T-helper 1 cell treated with Interleukin-12 subunit alpha and Interleukin-12 subunit beta and Interleukin-4 antibody, amounts not matched to agents 30 μg/mL and 1 μg/mL, for 36 hours (primary cell): ENCODE data around the gene MICALL2.

Experiments used
- H3K27ac Mint-ChIP-seq: one replicate; pipeline ENCODE4 v1.8.0; 2021; ENCODE audit warnings: mild to moderate bottlenecking, mixed read lengths
- H3K27me3 Mint-ChIP-seq: one replicate; pipeline ENCODE4 v1.8.0; 2021; ENCODE audit warnings: low read depth, mixed read lengths
- H3K36me3 Mint-ChIP-seq: one replicate; pipeline ENCODE4 v1.8.0; 2021; ENCODE audit warnings: low read depth, mixed read lengths
- H3K4me1 Mint-ChIP-seq: one replicate; pipeline ENCODE4 v1.8.0; 2021; ENCODE audit warnings: low read depth, mixed read lengths
- H3K4me3 Mint-ChIP-seq: one replicate; pipeline ENCODE4 v1.8.0; 2021; ENCODE audit warnings: mild to moderate bottlenecking, moderate library complexity, mixed read lengths
- H3K9me3 Mint-ChIP-seq: one replicate; pipeline ENCODE4 v1.8.0; 2021; ENCODE audit warnings: mixed read lengths

The MICALL2 gene

GRCh38 chr7:1402791-1403637, 56.3 kb downstream of the MICALL2 start:
- no peak overlapping the region for H3K27ac Mint-ChIP-seq
- H3K9me3 Mint-ChIP-seq, result no peaks in the 10 kb centered on the region
- H3K36me3 Mint-ChIP-seq, result no peaks in the 10 kb centered on the region
- peaks cover 4% of the 10 kb centered on the region for H3K4me1 Mint-ChIP-seq
- peaks cover 40% of the 10 kb centered on the region for H3K27me3 Mint-ChIP-seq
- H3K4me3 Mint-ChIP-seq, result no peak overlapping the region

- H3K4me3 Mint-ChIP-seq, result no peak overlapping the region
- H3K36me3 Mint-ChIP-seq, result no peaks in the 10 kb centered on the region
- peaks cover 40% of the 10 kb centered on the region for H3K27me3 Mint-ChIP-seq
- no peaks in the 10 kb centered on the region for H3K9me3 Mint-ChIP-seq
- H3K4me1 Mint-ChIP-seq, result peaks cover 4% of the 10 kb centered on the region
- no peak overlapping the region for H3K27ac Mint-ChIP-seq
These were observed 57.0 kb downstream of the MICALL2 start for GRCh38 chr7:1402110-1402790.

GRCh38 chr7:1401011-1401410, 58.3 kb downstream of the MICALL2 start:
- H3K9me3 Mint-ChIP-seq, result peaks cover 3% of the 10 kb centered on the region
- no peak overlapping the region for H3K4me3 Mint-ChIP-seq
- H3K4me1 Mint-ChIP-seq, result peaks cover 4% of the 10 kb centered on the region
- H3K36me3 Mint-ChIP-seq, result no peaks in the 10 kb centered on the region
- peaks cover 37% of the 10 kb centered on the region for H3K27me3 Mint-ChIP-seq
- H3K27ac Mint-ChIP-seq, result no peak overlapping the region

- Mint-ChIP-seq H3K4me1 (peaks cover 4% of the 10 kb centered on the region), H3K27ac (no peak overlapping the region), H3K36me3 (no peaks in the 10 kb centered on the region), H3K27me3 (peaks cover 33% of the 10 kb centered on the region), H3K4me3 (no peak overlapping the region), H3K9me3 (peaks cover 3% of the 10 kb centered on the region)
These were observed 58.9 kb downstream of the MICALL2 start for GRCh38 chr7:1400371-1400770.

GRCh38 chr7:1397491-1398327, 61.6 kb downstream of the MICALL2 start:
- Mint-ChIP-seq H3K27me3 (peaks cover 13% of the 10 kb centered on the region), H3K4me3 (no peak overlapping the region), H3K36me3 (no peaks in the 10 kb centered on the region), H3K9me3 (peaks cover 3% of the 10 kb centered on the region), H3K27ac (no peak overlapping the region), H3K4me1 (no peaks in the 10 kb centered on the region)

GRCh38 chr7:1396195-1396594, 63.1 kb downstream of the MICALL2 start:
- no peaks in the 10 kb centered on the region for H3K36me3 Mint-ChIP-seq
- peaks cover 3% of the 10 kb centered on the region for H3K9me3 Mint-ChIP-seq
- no peak overlapping the region for H3K27ac Mint-ChIP-seq
- peaks cover 4% of the 10 kb centered on the region for H3K27me3 Mint-ChIP-seq
- H3K4me1 Mint-ChIP-seq, result no peaks in the 10 kb centered on the region
- H3K4me3 Mint-ChIP-seq, result no peak overlapping the region

GRCh38 chr7:1395211-1396070, 63.8 kb downstream of the MICALL2 start:
- Mint-ChIP-seq H3K9me3 (peaks cover 3% of the 10 kb centered on the region), H3K4me1 (no peaks in the 10 kb centered on the region), H3K4me3 (no peak overlapping the region), H3K27me3 (no peaks in the 10 kb centered on the region), H3K27ac (no peak overlapping the region), H3K36me3 (no peaks in the 10 kb centered on the region)

- H3K4me1 Mint-ChIP-seq, result no peaks in the 10 kb centered on the region
- H3K4me3 Mint-ChIP-seq, result no peak overlapping the region
- H3K36me3 Mint-ChIP-seq, result no peaks in the 10 kb centered on the region
- H3K9me3 Mint-ChIP-seq, result peaks cover 3% of the 10 kb centered on the region
- H3K27ac Mint-ChIP-seq, result no peak overlapping the region
- no peaks in the 10 kb centered on the region for H3K27me3 Mint-ChIP-seq
These were observed 64.9 kb downstream of the MICALL2 start for GRCh38 chr7:1394371-1394770.

- Mint-ChIP-seq H3K4me3 (no peak overlapping the region), H3K4me1 (no peaks in the 10 kb centered on the region), H3K27ac (no peak overlapping the region), H3K9me3 (peaks cover 3% of the 10 kb centered on the region), H3K36me3 (no peaks in the 10 kb centered on the region), H3K27me3 (no peaks in the 10 kb centered on the region)
These were observed 65.8 kb downstream of the MICALL2 start for GRCh38 chr7:1393421-1393820.

GRCh38 chr7:1392556-1392955, 66.7 kb downstream of the MICALL2 start:
- peaks cover 3% of the 10 kb centered on the region for H3K9me3 Mint-ChIP-seq
- H3K36me3 Mint-ChIP-seq, result no peaks in the 10 kb centered on the region
- H3K4me3 Mint-ChIP-seq, result no peak overlapping the region
- H3K27me3 Mint-ChIP-seq, result no peaks in the 10 kb centered on the region
- no peak overlapping the region for H3K27ac Mint-ChIP-seq
- H3K4me1 Mint-ChIP-seq, result no peaks in the 10 kb centered on the region

- Mint-ChIP-seq H3K9me3 (peaks cover under 1% of the 10 kb centered on the region), H3K4me1 (no peaks in the 10 kb centered on the region), H3K36me3 (no peaks in the 10 kb centered on the region), H3K27me3 (no peaks in the 10 kb centered on the region), H3K4me3 (no peak overlapping the region), H3K27ac (no peak overlapping the region)
These were observed 67.8 kb downstream of the MICALL2 start for GRCh38 chr7:1391449-1391848.

- Mint-ChIP-seq H3K27ac (no peak overlapping the region), H3K27me3 (no peaks in the 10 kb centered on the region), H3K4me3 (no peak overlapping the region)
These were observed 70.5 kb downstream of the MICALL2 start for GRCh38 chr7:1388703-1389335.

GRCh38 chr7:1388021-1388702, 71.1 kb downstream of the MICALL2 start:
- H3K27ac Mint-ChIP-seq, result no peak overlapping the region
- no peaks in the 10 kb centered on the region for H3K9me3 Mint-ChIP-seq
- H3K27me3 Mint-ChIP-seq, result no peaks in the 10 kb centered on the region
- no peaks in the 10 kb centered on the region for H3K36me3 Mint-ChIP-seq
- no peaks in the 10 kb centered on the region for H3K4me1 Mint-ChIP-seq
- no peak overlapping the region for H3K4me3 Mint-ChIP-seq

More at GRCh38 chr7:1388703-1389335, 70.5 kb downstream of the MICALL2 start:
- H3K4me1 Mint-ChIP-seq, result no peaks in the 10 kb centered on the region
- H3K9me3 Mint-ChIP-seq, result no peaks in the 10 kb centered on the region
- H3K36me3 Mint-ChIP-seq, result no peaks in the 10 kb centered on the region
